ENCODE data around the gene CDKL5.

The CDKL5 gene

GRCh38 chrX:18557879-18558278, 132.5 kb downstream of the CDKL5 start:
- ChIA-PET POLR2A (ENCODE audit: low non-redundant PET) (no interaction called here), CTCF (no interaction called here)
- no peak for DNase-seq (ENCODE audit: low spot score)
- TF ChIP-seq, protein P1, sequence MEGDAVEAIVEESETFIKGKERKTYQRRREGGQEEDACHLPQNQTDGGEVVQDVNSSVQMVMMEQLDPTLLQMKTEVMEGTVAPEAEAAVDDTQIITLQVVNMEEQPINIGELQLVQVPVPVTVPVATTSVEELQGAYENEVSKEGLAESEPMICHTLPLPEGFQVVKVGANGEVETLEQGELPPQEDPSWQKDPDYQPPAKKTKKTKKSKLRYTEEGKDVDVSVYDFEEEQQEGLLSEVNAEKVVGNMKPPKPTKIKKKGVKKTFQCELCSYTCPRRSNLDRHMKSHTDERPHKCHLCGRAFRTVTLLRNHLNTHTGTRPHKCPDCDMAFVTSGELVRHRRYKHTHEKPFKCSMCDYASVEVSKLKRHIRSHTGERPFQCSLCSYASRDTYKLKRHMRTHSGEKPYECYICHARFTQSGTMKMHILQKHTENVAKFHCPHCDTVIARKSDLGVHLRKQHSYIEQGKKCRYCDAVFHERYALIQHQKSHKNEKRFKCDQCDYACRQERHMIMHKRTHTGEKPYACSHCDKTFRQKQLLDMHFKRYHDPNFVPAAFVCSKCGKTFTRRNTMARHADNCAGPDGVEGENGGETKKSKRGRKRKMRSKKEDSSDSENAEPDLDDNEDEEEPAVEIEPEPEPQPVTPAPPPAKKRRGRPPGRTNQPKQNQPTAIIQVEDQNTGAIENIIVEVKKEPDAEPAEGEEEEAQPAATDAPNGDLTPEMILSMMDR (conservative IDR thresholded peaks at IDR 0.05; ENCODE audit: low read depth), result no peak
- no peak overlapping the region for H3K27ac ChIP-seq

GRCh38 chrX:18558799-18559198, 133.4 kb downstream of the CDKL5 start:
- CTCF ChIA-PET, result no interaction called here

GRCh38 chrX:18561020-18561419, 135.6 kb downstream of the CDKL5 start:
- CTCF ChIA-PET, result no interaction called here
- no peak for DNase-seq (ENCODE audit: low spot score)
- POLR2A ChIA-PET (ENCODE audit: low non-redundant PET), result no interaction called here
- no peak overlapping the region for H3K27ac ChIP-seq
- TF ChIP-seq, protein P1 (conservative IDR thresholded peaks at IDR 0.05; ENCODE audit: low read depth), result no peak

More at GRCh38 chrX:18558799-18559198, 133.4 kb downstream of the CDKL5 start:
- TF ChIP-seq, protein P1 (conservative IDR thresholded peaks at IDR 0.05; ENCODE audit: low read depth), result no peak
- no peak overlapping the region for H3K27ac ChIP-seq
- no peak for DNase-seq (ENCODE audit: low spot score)
- POLR2A ChIA-PET (ENCODE audit: low non-redundant PET), result no interaction called here

DNA sequence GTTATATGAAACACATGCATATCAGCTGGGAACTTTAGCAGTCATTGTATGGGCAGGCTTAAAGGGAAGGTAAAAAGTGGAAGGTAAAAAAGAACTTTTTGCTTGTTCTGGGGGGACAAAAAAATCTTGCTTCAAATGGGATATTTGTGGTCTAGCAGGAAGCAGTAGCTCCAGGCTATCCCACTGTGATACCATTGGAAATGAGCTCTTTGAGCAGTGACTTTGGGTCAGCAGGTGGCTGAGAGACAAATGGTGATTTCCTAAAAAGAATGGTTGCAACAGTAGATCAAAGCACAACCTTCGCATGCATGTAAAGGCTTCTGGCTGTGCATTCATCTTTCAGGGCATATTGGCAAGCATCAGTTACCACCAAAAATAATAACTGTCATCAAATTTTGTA, 140.3 kb downstream of the CDKL5 start:
- ChIA-PET CTCF (no interaction called here), POLR2A (ENCODE audit: low non-redundant PET) (no interaction called here)
- no peak for DNase-seq (ENCODE audit: low spot score)
- no peak overlapping the region for H3K27ac ChIP-seq
- TF ChIP-seq, protein P1 (conservative IDR thresholded peaks at IDR 0.05; ENCODE audit: low read depth), result no peak

- POLR2A ChIA-PET (ENCODE audit: low non-redundant PET), result no interaction called here
- TF ChIP-seq, protein P1 (conservative IDR thresholded peaks at IDR 0.05; ENCODE audit: low read depth), result no peak
- CTCF ChIA-PET, result no interaction called here
- no peak for DNase-seq (ENCODE audit: low spot score)
- H3K27ac ChIP-seq, result no peak overlapping the region
These were observed 141.3 kb downstream of the CDKL5 start for GRCh38 chrX:18566748-18567147.

GRCh38 chrX:18573556-18573955, 148.1 kb downstream of the CDKL5 start:
- no peak overlapping the region for H3K27ac ChIP-seq
- TF ChIP-seq, protein P1 (conservative IDR thresholded peaks at IDR 0.05; ENCODE audit: low read depth), result no peak
- ChIA-PET CTCF (no interaction called here), POLR2A (ENCODE audit: low non-redundant PET) (no interaction called here)
- no peak for DNase-seq (ENCODE audit: low spot score)

GRCh38 chrX:18574591-18574990, 149.2 kb downstream of the CDKL5 start:
- ChIA-PET CTCF (no interaction called here), POLR2A (ENCODE audit: low non-redundant PET) (no interaction called here)
- H3K27ac ChIP-seq, result no peak overlapping the region
- DNase-seq (ENCODE audit: low spot score), result peak; percentile 32
- TF ChIP-seq, protein P1 (conservative IDR thresholded peaks at IDR 0.05; ENCODE audit: low read depth), result no peak
